GM12878 (cell line): ENCODE measurements around the gene TOX2. TPM values are rescaled to one million over a fixed set of nuclear protein-coding genes. Genes with fewer than 3 reads are reported as not detected.

Source experiments
- ATAC-seq: fragments of 200-7000 bp; cut with Tn5 transposase; 3 replicates; pipeline ENCODE4 v1.9.1; 2020; ENCODE audit warnings: mild to moderate bottlenecking, moderate library complexity
- BruUV-seq: library from RNA; stranded (reverse); fragments of 400-500 nt; replicated peaks from 2 replicates; lab custom pipeline; 2021; lab: Mats Ljungman, UMichigan
- CTCF ChIA-PET: fragments of 300-600 bp; sonication (Branson Sonifier 250); formaldehyde crosslinking; extraction: SDS; loops from one replicate; lab custom pipeline; 2021; ENCODE audit warnings: inconsistent platforms; lab: Yijun Ruan, JAX
- POLR2A ChIA-PET: fragments of 350-600 bp; formaldehyde crosslinking; extraction: SDS; loops from one replicate; lab custom pipeline; 2021; ENCODE audit warnings: inconsistent platforms; lab: Charles Lee
- RAD21 ChIA-PET: fragments of 300-600 bp; sonication (Branson Sonifier 250); formaldehyde crosslinking; loops from one replicate; lab custom pipeline; 2023; ENCODE audit warnings: antibody characterized with exemption; ENCODE audit not compliant: unreplicated experiment; lab: Charles Lee
- SMC1A ChIA-PET: fragments of 300-600 bp; sonication (Branson Sonifier 250); formaldehyde crosslinking; loops from one replicate; lab custom pipeline; 2023; ENCODE audit not compliant: unreplicated experiment, uncharacterized antibody; lab: Charles Lee
- DNase-seq: peaks from one replicate; pipeline ENCODE4 v3.0.0-alpha.2; 2011; ENCODE audit warnings: low read depth, low spot score
- FAIRE-seq: peaks from 3 replicates; lab custom pipeline; 2011; peaks lifted over from hg19 to GRCh38; lab: Jason Lieb, UNC
- H2AFZ ChIP-seq: 2 replicates; pipeline ENCODE4 v1.6.0; 2011; ENCODE audit warnings: low read depth, low read length, control low read depth; ENCODE audit not compliant: control insufficient read depth
- H3K27ac ChIP-seq: 2 replicates; pipeline ENCODE4 v1.5.1; 2011; ENCODE audit warnings: control low read depth; ENCODE audit not compliant: control insufficient read depth, insufficient read depth
- H3K27me3 ChIP-seq, 2 experiments: replicated peaks in 1 of 2; 2 replicates each; pipeline versions ENCODE4 v1.6.0 to v1.6.1; 2011; ENCODE audit warnings: low read length in 1 of 2; ENCODE audit not compliant: control insufficient read depth in 2 of 2, insufficient read depth in 2 of 2
- H3K36me3 ChIP-seq, 2 experiments: 2 replicates each; pipeline ENCODE4 v1.5.1; 2011; ENCODE audit warnings: low read length in 1 of 2; ENCODE audit not compliant: control insufficient read depth in 2 of 2, insufficient read depth in 2 of 2
- H3K4me1 ChIP-seq: 2 replicates; pipeline ENCODE4 v1.6.1; 2011; ENCODE audit warnings: mild to moderate bottlenecking, low read length, moderate library complexity, mixed read lengths; ENCODE audit not compliant: control insufficient read depth, insufficient read depth
- H3K4me2 ChIP-seq: 2 replicates; pipeline ENCODE4 v1.6.0; 2011; ENCODE audit warnings: control low read depth; ENCODE audit not compliant: control insufficient read depth, insufficient read depth
- H3K4me3 ChIP-seq: fragments of 200-600 bp; sonication (generic); 2 replicates; pipeline ENCODE4 v1.5.1; 2016
- H3K79me2 ChIP-seq: 2 replicates; pipeline ENCODE4 v1.6.0; 2011; ENCODE audit warnings: low read length; ENCODE audit not compliant: control insufficient read depth, insufficient read depth
- H3K9ac ChIP-seq: 2 replicates; pipeline ENCODE4 v1.8.0; 2011; ENCODE audit warnings: low read length, control low read depth, mixed read lengths; ENCODE audit not compliant: control insufficient read depth, insufficient read depth
- H3K9me3 ChIP-seq: replicated peaks from 3 replicates; pipeline ENCODE4 v1.5.1; 2011; ENCODE audit warnings: mild to moderate bottlenecking, low read length; ENCODE audit not compliant: control insufficient read depth, insufficient read depth
- H4K20me1 ChIP-seq: 2 replicates; pipeline ENCODE4 v1.6.0; 2011; ENCODE audit not compliant: control insufficient read depth, insufficient read depth
- CBFB ChIP-seq: IDR thresholded peaks from 2 replicates; pipeline ENCODE4 v1.6.1; 2016; ENCODE audit warnings: antibody characterized with exemption, low read depth
- CREM ChIP-seq: IDR thresholded peaks from 2 replicates; pipeline ENCODE4 v1.6.1; 2014; ENCODE audit warnings: antibody characterized with exemption, low read depth
- FOS ChIP-seq: IDR thresholded peaks from 3 replicates; pipeline ENCODE4 v1.6.1; 2011; ENCODE audit warnings: borderline replicate concordance; ENCODE audit not compliant: insufficient read length; ENCODE audit errors: extremely low read depth
- IKZF2 ChIP-seq, 2 experiments: fragments of 450-650 bp; IDR thresholded peaks; 2 replicates each; pipeline ENCODE4 v1.6.1; 2017; ENCODE audit warnings: mild to moderate bottlenecking in 2 of 2, moderate library complexity in 2 of 2
- MYB ChIP-seq: fragments of 150-350 bp; IDR thresholded peaks from 2 replicates; pipeline ENCODE4 v1.6.1; 2014; ENCODE audit warnings: mild to moderate bottlenecking, low read depth, low read length, borderline replicate concordance
- NBN ChIP-seq: fragments of 450-650 bp; IDR thresholded peaks from 2 replicates; pipeline ENCODE4 v1.6.1; 2016
- NR2C2 ChIP-seq: IDR thresholded peaks from 2 replicates; pipeline ENCODE4 v1.6.1; 2011; ENCODE audit warnings: borderline replicate concordance, low read depth; ENCODE audit not compliant: control insufficient read depth, insufficient read length
- SMAD5 ChIP-seq: IDR thresholded peaks from 2 replicates; pipeline ENCODE4 v1.6.1; 2016; ENCODE audit warnings: antibody characterized with exemption, low read depth
- YBX1 ChIP-seq: fragments of 450-650 bp; IDR thresholded peaks from 2 replicates; pipeline ENCODE4 v1.6.1; 2016; ENCODE audit warnings: antibody characterized with exemption
- ZNF24 ChIP-seq: fragments of 450-650 bp; IDR thresholded peaks from 2 replicates; pipeline ENCODE4 v1.6.1; 2017; ENCODE audit warnings: antibody characterized with exemption, mild to moderate bottlenecking
- WGBS: methylation state at CpG from one replicate; pipeline ENCODE4 v1.1.6; 2016; ENCODE audit warnings: low lambda C conversion rate; ENCODE audit not compliant: insufficient replicate concordance, insufficient coverage; ENCODE audit errors: missing lambda C conversion rate; 5-methylcytosine and 5-hydroxymethylcytosine counted together
- in situ Hi-C: fragments of 300-500 bp; cut with MboI; formaldehyde crosslinking; loops from 9 replicates; pipeline ENCODE4 v1.14.3; 2018; ENCODE audit warnings: mixed read lengths
- intact Hi-C: fragments of 100-400 bp; cut with micrococcal nuclease; formaldehyde crosslinking; loops from one replicate; pipeline ENCODE4 v1.14.2; 2022; ENCODE audit not compliant: unreplicated experiment
- polyA plus RNA-seq, 11 experiments: library from polyadenylated mRNA; depleted of rRNA in 4 of 11; unstranded in 6 of 11; stranded (reverse) in 5 of 11; fragments of >200 nt; fragmentation: Nextera tagmentation in 4 of 11; fragmentation: Illumina TruSeq in 1 of 11; extraction: Ambion mirVana in 4 of 11; extraction: Trizol in 1 of 11; gene quantifications; 1 replicate in 1 of 11; 2 replicates in 10 of 11; pipeline versions ENCODE4 v1.2.1 to v1.2.3, GENCODE V29; 2011 to 2016; ENCODE audit warnings: inconsistent platforms in 2 of 11, missing spikeins in 2 of 11, low read depth in 1 of 11
- total RNA-seq, 4 experiments: library from RNA; depleted of rRNA in 3 of 4; stranded (reverse); fragments of >200 nt in 3 of 4; fragmentation: Illumina TruSeq in 1 of 4; extraction: Trizol in 1 of 4; gene quantifications; 2 replicates each; pipeline versions ENCODE4 v1.2.1 to v1.2.3, GENCODE V29; 2013 to 2021
- TF ChIP-seq, protein P1 (sequence below): IDR thresholded peaks from 2 replicates; pipeline ENCODE4 v1.6.1; 2012; ENCODE audit warnings: low read depth, low read length, improper control_type of control experiment
- TF ChIP-seq, protein P2 (sequence below): fragments of 150-350 bp; IDR thresholded peaks from 2 replicates; pipeline ENCODE4 v1.6.1; 2014; ENCODE audit warnings: mild to moderate bottlenecking, low read depth, low read length
- TF ChIP-seq, protein P3 (sequence below): fragments of 450-650 bp; IDR thresholded peaks from 2 replicates; pipeline ENCODE4 v1.6.1; 2016; ENCODE audit warnings: mild to moderate bottlenecking

Gene TOX2
- total and polyA plus RNA-seq, 10 of the 15 experiments (the other 5 are each of a cell fraction or from before 2014, with no cell fraction given) = 2.6 to 40.5 (median 7.9) TPM

DNA sequence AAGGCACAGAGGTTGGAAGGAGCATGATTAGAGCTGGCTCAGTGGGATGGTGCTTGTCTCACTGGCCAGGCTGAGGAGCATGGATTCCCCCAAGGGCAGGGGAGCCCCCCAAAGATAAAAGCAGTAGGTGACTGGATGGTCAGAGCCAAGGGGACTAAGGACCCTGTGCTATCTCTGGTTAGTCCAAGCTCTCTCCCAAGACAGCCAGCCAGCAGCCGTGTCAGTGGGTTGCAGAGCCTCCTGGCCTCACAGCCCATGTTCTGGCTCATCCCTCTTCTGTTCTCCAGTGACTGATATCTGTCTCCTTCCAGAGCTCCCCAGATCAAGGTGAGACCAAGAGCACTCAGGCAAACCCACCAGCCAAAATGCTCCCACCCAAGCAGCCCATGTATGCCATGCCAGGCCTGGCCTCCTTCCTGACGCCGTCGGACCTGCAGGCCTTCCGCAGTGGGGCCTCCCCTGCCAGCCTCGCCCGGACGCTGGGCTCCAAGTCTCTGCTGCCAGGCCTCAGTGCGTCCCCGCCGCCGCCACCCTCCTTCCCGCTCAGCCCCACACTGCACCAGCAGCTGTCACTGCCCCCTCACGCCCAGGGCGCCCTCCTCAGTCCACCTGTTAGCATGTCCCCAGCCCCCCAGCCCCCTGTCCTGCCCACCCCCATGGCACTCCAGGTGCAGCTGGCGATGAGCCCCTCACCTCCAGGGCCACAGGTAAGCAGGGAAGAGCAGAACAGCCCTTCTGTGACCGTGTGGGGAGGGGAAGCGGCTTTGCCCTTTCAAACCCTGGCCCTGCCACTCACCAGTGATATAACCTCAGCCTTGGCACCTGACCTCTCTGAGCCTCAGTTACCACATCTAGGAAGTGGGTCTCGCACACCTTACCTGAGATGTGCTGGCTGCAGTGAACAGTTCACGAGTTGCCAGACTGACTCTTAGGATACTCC lies 151.0 kb downstream of the TOX2 start (continued):
- no peak for TF ChIP-seq IKZF2 (IDR thresholded peaks at IDR 0.05)
- no peak for TF ChIP-seq ZNF24
- TF ChIP-seq YBX1 = no peak
- TF ChIP-seq MYB = no peak
- TF ChIP-seq, protein P1, sequence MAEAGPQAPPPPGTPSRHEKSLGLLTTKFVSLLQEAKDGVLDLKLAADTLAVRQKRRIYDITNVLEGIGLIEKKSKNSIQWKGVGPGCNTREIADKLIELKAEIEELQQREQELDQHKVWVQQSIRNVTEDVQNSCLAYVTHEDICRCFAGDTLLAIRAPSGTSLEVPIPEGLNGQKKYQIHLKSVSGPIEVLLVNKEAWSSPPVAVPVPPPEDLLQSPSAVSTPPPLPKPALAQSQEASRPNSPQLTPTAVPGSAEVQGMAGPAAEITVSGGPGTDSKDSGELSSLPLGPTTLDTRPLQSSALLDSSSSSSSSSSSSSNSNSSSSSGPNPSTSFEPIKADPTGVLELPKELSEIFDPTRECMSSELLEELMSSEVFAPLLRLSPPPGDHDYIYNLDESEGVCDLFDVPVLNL = no peak
- no peak for TF ChIP-seq NR2C2

DNA sequence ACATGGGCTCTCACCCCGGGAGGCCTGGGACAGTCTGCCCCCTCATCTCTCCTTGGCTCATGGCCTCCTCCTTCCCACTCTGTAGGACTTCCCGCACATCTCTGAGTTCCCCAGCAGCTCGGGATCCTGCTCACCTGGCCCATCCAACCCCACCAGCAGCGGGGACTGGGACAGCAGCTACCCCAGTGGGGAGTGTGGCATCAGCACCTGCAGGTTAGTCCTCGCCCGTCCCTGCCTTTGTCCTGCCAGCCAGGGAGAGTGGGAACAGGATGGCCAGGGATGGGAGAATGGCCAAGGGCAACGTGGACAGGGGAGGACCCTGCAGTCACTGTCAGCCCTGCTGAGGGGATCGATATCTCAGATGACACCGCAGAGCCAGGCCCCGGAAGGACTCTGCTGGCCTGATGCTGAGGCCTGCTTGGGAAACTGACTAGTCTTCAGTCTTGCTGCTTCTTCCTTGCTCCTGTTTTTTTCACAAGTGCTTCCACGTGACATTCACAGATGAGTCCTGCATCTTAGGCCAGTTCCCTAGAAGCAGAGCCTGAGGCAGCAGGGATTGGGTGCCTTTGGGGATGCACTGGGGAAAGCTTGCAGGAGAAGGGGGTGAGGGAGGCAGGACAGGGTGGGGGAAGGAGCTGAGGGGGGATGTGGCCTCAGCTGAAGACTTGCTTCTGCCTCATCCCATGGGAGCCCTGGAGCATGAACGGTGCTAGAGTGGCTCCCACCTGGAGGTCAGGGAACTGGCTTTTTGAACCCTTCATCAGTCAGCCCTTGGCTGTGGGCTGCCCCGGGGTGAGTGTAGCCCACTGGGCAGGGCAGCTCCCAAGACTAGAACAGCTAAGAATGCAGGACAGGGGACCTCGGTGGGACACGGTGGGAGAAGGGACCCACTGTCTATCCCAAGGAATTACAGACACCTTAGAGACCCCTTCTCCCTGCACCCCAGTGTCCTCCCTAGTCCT lies 152.3 kb downstream of the TOX2 start:
- Histone ChIP-seq H3K9ac (no peak overlapping the region), H4K20me1 (no peaks in the 10 kb centered on the region), H3K4me2 (no peak overlapping the region), H3K27ac (no peak overlapping the region), H2AFZ (no peak overlapping the region), H3K9me3 (no peaks in the 10 kb centered on the region), H3K79me2 (no peaks in the 10 kb centered on the region), H3K4me1 (peaks cover 18% of the 10 kb centered on the region), H3K36me3 (no peaks in the 10 kb centered on the region; a peak in 1 of 4 replicates), H3K4me3 (no peak overlapping the region), H3K27me3 (no peaks in the 10 kb centered on the region)
- RAD21 ChIA-PET = interaction anchor here (0.6 kb wide), 1 partner anchor 167 kb away, joined by 3 read pairs; no protein-coding TSS in a partner anchor
- SMC1A ChIA-PET = interaction anchor here (9.8 kb wide), 1 partner anchor 317 kb away, joined by 67 read pairs; no protein-coding TSS in a partner anchor
- intact Hi-C loops (no loop called here), in situ Hi-C loops (no loop called here)
- 92% methylated on average over 15 of the region's 15 CpGs for WGBS
- no peak for DNase-seq
- CTCF ChIA-PET = no interaction called here
- POLR2A ChIA-PET = no interaction called here
- BruUV-seq = no TSS peak
- ATAC-seq = no peak
- FAIRE-seq = no peak
- TF ChIP-seq CREM = no peak
- TF ChIP-seq, protein P2, sequence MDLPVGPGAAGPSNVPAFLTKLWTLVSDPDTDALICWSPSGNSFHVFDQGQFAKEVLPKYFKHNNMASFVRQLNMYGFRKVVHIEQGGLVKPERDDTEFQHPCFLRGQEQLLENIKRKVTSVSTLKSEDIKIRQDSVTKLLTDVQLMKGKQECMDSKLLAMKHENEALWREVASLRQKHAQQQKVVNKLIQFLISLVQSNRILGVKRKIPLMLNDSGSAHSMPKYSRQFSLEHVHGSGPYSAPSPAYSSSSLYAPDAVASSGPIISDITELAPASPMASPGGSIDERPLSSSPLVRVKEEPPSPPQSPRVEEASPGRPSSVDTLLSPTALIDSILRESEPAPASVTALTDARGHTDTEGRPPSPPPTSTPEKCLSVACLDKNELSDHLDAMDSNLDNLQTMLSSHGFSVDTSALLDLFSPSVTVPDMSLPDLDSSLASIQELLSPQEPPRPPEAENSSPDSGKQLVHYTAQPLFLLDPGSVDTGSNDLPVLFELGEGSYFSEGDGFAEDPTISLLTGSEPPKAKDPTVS = no peak
- no peak for TF ChIP-seq SMAD5
- no peak for TF ChIP-seq CBFB
- TF ChIP-seq, protein P3, sequence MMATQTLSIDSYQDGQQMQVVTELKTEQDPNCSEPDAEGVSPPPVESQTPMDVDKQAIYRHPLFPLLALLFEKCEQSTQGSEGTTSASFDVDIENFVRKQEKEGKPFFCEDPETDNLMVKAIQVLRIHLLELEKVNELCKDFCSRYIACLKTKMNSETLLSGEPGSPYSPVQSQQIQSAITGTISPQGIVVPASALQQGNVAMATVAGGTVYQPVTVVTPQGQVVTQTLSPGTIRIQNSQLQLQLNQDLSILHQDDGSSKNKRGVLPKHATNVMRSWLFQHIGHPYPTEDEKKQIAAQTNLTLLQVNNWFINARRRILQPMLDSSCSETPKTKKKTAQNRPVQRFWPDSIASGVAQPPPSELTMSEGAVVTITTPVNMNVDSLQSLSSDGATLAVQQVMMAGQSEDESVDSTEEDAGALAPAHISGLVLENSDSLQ = no peak
- TF ChIP-seq NBN = no peak
- no peak for TF ChIP-seq FOS
